HG03378 (cell line): ENCODE measurements around the gene UBE2N.
A peak's percentile ranks its signal among the peaks of the same experiment; 100 is the strongest.

Experiments
- ATAC-seq: cut with Tn5 transposase; IDR thresholded peaks from one replicate; pipeline ENCODE4 v1.9.1; 2021; ENCODE audit warnings: mild to moderate bottlenecking, moderate library complexity; ENCODE audit not compliant: unreplicated experiment

Gene UBE2N

DNA sequence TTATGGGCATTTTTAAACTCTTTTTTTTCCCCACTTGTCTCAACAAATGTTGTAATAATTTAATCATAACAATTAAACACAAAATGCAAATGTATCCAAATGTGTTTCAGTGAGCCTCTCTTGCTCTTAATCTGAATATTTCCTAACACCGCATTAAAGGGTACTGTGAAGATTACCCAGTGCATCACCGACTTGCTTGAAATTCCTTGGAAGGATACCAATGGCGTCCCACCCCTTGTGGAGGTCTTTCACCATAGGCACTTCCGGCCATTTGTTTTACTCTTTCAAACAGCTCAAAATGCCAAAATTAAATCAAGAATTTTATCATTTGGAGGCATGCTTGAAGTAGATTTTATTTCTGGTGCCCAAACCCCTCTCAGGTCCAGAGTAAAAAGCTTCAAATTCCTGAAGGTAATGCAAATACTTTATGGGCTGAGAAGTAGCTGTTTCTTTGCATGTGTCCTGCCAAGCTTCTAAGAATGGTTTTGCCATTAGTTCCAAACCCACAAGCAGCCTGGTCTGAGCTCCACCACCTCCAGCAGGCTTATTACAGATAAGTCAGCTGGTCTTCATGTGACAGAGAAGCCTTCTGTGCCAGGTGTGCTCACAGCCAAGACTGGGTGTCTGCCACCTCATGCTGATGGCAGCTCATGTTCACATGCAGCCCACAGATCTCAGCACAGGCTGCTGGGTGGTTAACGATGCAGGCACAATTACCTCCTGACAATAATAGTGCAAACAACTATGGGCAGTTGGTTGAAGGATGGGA, 80.4 kb downstream of the UBE2N start:
- ATAC-seq: no peak

DNA sequence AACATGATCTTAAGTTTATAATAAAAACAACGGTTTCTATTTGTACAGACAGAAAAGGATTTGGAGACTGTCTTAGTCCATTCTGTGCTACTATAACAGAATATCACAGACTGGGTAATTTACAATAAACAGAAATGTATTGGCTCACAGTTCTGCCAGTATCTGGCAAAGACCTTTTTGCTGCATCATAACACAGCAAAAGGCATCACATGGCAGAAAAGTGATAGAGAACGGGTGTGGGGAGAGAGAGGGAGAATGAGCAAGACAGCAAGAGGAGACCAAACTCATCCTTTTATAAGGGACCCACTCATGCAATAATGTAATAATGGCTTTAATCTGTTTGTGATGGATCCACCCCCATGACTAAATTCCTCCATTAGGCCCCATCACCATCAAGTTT, 81.1 kb downstream of the UBE2N start:
- no peak for ATAC-seq

DNA sequence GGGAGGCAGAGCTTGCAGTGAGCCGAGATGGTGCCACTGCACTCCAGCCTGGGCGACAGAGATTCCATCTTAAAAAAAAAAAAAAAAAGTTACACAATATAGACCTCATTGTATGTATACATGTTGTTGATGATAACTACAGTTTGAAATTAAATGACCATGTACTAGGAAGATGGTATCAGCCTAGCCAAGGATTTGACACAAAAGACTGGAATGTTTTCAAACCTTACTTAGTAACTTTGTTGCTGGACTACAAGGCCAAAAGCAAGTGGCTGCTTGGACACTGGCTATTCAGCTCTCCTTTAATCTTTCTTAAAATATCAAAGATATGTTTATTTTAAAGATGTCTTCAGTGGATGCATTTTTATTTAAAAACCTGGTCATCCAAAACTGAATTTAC, 82.9 kb downstream of the UBE2N start:
- no peak for ATAC-seq

DNA sequence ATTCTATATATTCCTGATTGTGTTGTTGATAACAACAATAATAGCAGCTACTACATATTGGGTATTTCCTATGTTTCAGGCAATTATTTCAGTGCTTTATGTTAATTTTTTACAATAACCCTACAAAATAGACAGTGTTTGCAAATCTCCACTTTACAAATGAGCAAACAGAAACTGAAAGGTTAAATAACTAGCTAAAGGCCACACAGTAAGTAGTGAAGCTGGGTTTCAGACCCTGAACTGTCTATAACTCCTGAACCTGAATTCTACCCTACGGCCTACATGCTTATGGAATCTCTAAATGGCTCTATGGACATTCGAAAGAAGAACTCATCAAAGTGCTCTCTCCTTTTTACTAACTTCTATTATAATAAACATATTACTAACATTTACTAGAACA, 83.7 kb downstream of the UBE2N start:
- peak; percentile 88 for ATAC-seq

DNA sequence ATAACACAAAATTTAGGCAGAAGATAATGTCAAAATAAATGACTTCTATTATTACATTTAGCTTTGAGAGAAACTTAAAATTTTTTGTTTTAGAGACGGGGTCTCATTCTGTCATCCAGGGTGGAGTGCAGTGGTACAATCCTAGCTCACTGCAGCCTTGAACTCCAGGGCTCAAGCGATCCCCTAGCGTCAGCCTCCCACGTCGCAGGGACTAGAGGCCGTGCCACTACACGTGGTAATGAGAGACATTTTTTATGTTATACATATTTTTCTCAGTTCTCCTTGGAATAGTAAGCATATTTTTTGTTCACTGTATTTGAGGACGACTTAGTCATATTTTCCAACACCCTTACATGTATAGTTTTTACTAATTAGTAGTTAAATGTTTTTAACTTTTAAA, 85.5 kb downstream of the UBE2N start:
- ATAC-seq: no peak
